Neural progenitor cell (in vitro differentiated cells): ENCODE data around the gene GRIK3. TPM values are rescaled to one million over a fixed set of nuclear protein-coding genes. Genes with fewer than 3 reads are reported as not detected.

ENCODE experiments used
- DNase-seq: peaks from one replicate; pipeline ENCODE4 v3.0.0-alpha.2; 2016; ENCODE audit warnings: low spot score
- H2AFZ ChIP-seq: fragments of 200-600 bp; sonication (generic); replicated peaks from 2 replicates; pipeline ENCODE4 v1.6.1; 2016; ENCODE audit warnings: antibody characterized with exemption
- H3F3A ChIP-seq: fragments of 200-600 bp; sonication (generic); 2 replicates; pipeline ENCODE4 v1.6.1; 2016; ENCODE audit warnings: antibody characterized with exemption, low read depth
- H3K27ac ChIP-seq: fragments of 200-600 bp; sonication (generic); 2 replicates; pipeline ENCODE4 v1.5.1; 2016; ENCODE audit warnings: mild to moderate bottlenecking
- H3K27me3 ChIP-seq: fragments of 200-600 bp; sonication (generic); 2 replicates; pipeline ENCODE4 v1.6.1; 2016; ENCODE audit warnings: mild to moderate bottlenecking, moderate library complexity
- H3K36me3 ChIP-seq: fragments of 200-600 bp; sonication (generic); 2 replicates; pipeline ENCODE4 v1.5.1; 2016
- H3K4me1 ChIP-seq: fragments of 200-600 bp; sonication (generic); 2 replicates; pipeline ENCODE4 v1.6.1; 2016; ENCODE audit warnings: mixed run types
- H3K4me2 ChIP-seq: fragments of 200-600 bp; sonication (generic); 2 replicates; pipeline ENCODE4 v1.6.1; 2016
- H3K4me3 ChIP-seq: fragments of 200-600 bp; sonication (generic); 2 replicates; pipeline ENCODE4 v1.5.1; 2016
- H3K79me2 ChIP-seq: fragments of 200-600 bp; sonication (generic); 2 replicates; pipeline ENCODE4 v1.6.1; 2016; ENCODE audit warnings: low read depth
- H3K9ac ChIP-seq: fragments of 200-600 bp; sonication (generic); 2 replicates; pipeline ENCODE4 v1.6.1; 2016
- H3K9me3 ChIP-seq: fragments of 200-600 bp; sonication (generic); 2 replicates; pipeline ENCODE4 v1.5.1; 2016; ENCODE audit warnings: low read depth
- H4K20me1 ChIP-seq: fragments of 200-600 bp; sonication (generic); 2 replicates; pipeline ENCODE4 v1.6.1; 2016; ENCODE audit warnings: low read depth
- H3K27ac Mint-ChIP-seq: 3 replicates; pipeline ENCODE4 v1.8.0; 2021; ENCODE audit warnings: mixed read lengths
- H3K27me3 Mint-ChIP-seq: 2 replicates; pipeline ENCODE4 v1.8.0; 2022; ENCODE audit warnings: low read depth, mild to moderate bottlenecking, inconsistent platforms, moderate library complexity, mixed read lengths; ENCODE audit not compliant: insufficient read depth
- H3K36me3 Mint-ChIP-seq: 3 replicates; pipeline ENCODE4 v1.8.0; 2021; ENCODE audit warnings: mixed read lengths
- H3K4me1 Mint-ChIP-seq: 3 replicates; pipeline ENCODE4 v1.8.0; 2021; ENCODE audit warnings: mixed read lengths
- H3K4me3 Mint-ChIP-seq: 3 replicates; pipeline ENCODE4 v1.8.0; 2021; ENCODE audit warnings: mild to moderate bottlenecking, moderate library complexity, mixed read lengths
- H3K9me3 Mint-ChIP-seq: 3 replicates; pipeline ENCODE4 v1.8.0; 2020; ENCODE audit warnings: mixed read lengths
- CTCF ChIP-seq: fragments of 200-600 bp; sonication (generic); IDR thresholded peaks from 2 replicates; pipeline ENCODE4 v1.5.1; 2017; ENCODE audit warnings: antibody characterized with exemption, mild to moderate bottlenecking
- EZH2 ChIP-seq: fragments of 200-600 bp; sonication (generic); IDR thresholded peaks from 2 replicates; pipeline ENCODE4 v1.6.1; 2017; ENCODE audit warnings: antibody characterized with exemption, mild to moderate bottlenecking, moderate library complexity
- EZH2phosphoT487 ChIP-seq: fragments of 200-600 bp; sonication (generic); IDR thresholded peaks from 2 replicates; pipeline ENCODE4 v1.6.1; 2017; ENCODE audit warnings: antibody characterized with exemption
- total RNA-seq: library from RNA; depleted of rRNA; stranded (reverse); fragments of >200 nt; gene quantifications from 2 replicates; pipeline ENCODE4 v1.2.3, GENCODE V29; 2015; ENCODE audit warnings: low replicate concordance

The GRIK3 gene
- total RNA-seq, 1 donor from 2014 or later = 1.7 TPM

GRCh38 chr1:36861375-36861774 is 172.9 kb downstream of the GRIK3 start:
- H3K4me3 Mint-ChIP-seq = no peak overlapping the region
- H3K9me3 ChIP-seq = no peaks in the 10 kb centered on the region
- H3K9me3 Mint-ChIP-seq = no peaks in the 10 kb centered on the region
- TF ChIP-seq CTCF (no peak), EZH2phosphoT487 (no peak), EZH2 (no peak)
- H2AFZ ChIP-seq = no peak overlapping the region
- no peak for DNase-seq
- H3K27me3 ChIP-seq = no peaks in the 10 kb centered on the region
- no peak overlapping the region for H3K9ac ChIP-seq
- peaks cover 12% of the 10 kb centered on the region for H3K27me3 Mint-ChIP-seq
- H3K36me3 ChIP-seq = no peaks in the 10 kb centered on the region
- H3F3A ChIP-seq = no peaks in the 10 kb centered on the region
- H3K4me2 ChIP-seq = no peak overlapping the region
- H3K4me3 ChIP-seq = no peak overlapping the region
- H3K79me2 ChIP-seq = no peaks in the 10 kb centered on the region
- H3K27ac Mint-ChIP-seq = no peak overlapping the region
- H3K4me1 ChIP-seq = peaks cover 14% of the 10 kb centered on the region
- peaks cover 14% of the 10 kb centered on the region for H3K4me1 Mint-ChIP-seq
- H3K27ac ChIP-seq = no peak overlapping the region
- H3K36me3 Mint-ChIP-seq = no peaks in the 10 kb centered on the region
- H4K20me1 ChIP-seq = peaks cover 2% of the 10 kb centered on the region

- Mint-ChIP-seq H3K36me3 (no peaks in the 10 kb centered on the region), H3K27ac (peak overlapping the region; percentile 46), H3K9me3 (no peaks in the 10 kb centered on the region), H3K4me3 (no peak overlapping the region), H3K27me3 (peaks cover 12% of the 10 kb centered on the region), H3K4me1 (peaks cover 18% of the 10 kb centered on the region)
- H3K36me3 ChIP-seq = no peaks in the 10 kb centered on the region
- no peak overlapping the region for H2AFZ ChIP-seq
- H3K79me2 ChIP-seq = no peaks in the 10 kb centered on the region
- H4K20me1 ChIP-seq = no peaks in the 10 kb centered on the region
- no peak for DNase-seq
- H3K4me3 ChIP-seq = no peak overlapping the region
- H3K27me3 ChIP-seq = no peaks in the 10 kb centered on the region
- H3F3A ChIP-seq = no peaks in the 10 kb centered on the region
- H3K27ac ChIP-seq = no peak overlapping the region
- H3K4me2 ChIP-seq = no peak overlapping the region
- peaks cover 14% of the 10 kb centered on the region for H3K4me1 ChIP-seq
- no peak overlapping the region for H3K9ac ChIP-seq
- no peaks in the 10 kb centered on the region for H3K9me3 ChIP-seq
- TF ChIP-seq CTCF (peak; percentile 6), EZH2 (no peak), EZH2phosphoT487 (no peak)
These were observed 174.4 kb downstream of the GRIK3 start for GRCh38 chr1:36859926-36860325.

GRCh38 chr1:36858981-36859380 is 175.3 kb downstream of the GRIK3 start:
- no peaks in the 10 kb centered on the region for H3K27me3 ChIP-seq
- TF ChIP-seq EZH2 (no peak), EZH2phosphoT487 (no peak), CTCF (no peak)
- peaks cover 18% of the 10 kb centered on the region for H3K4me1 Mint-ChIP-seq
- no peak overlapping the region for H3K27ac ChIP-seq
- peak overlapping the region; percentile 24 for H3K4me3 Mint-ChIP-seq
- no peaks in the 10 kb centered on the region for H3K79me2 ChIP-seq
- no peaks in the 10 kb centered on the region for H3K36me3 ChIP-seq
- H2AFZ ChIP-seq = no peak overlapping the region
- no peak for DNase-seq
- H3K9ac ChIP-seq = no peak overlapping the region
- no peak overlapping the region for H3K4me2 ChIP-seq
- H3K27ac Mint-ChIP-seq = no peak overlapping the region
- peaks cover 14% of the 10 kb centered on the region for H3K4me1 ChIP-seq
- no peaks in the 10 kb centered on the region for H3K36me3 Mint-ChIP-seq
- H3K4me3 ChIP-seq = no peak overlapping the region
- no peaks in the 10 kb centered on the region for H3F3A ChIP-seq
- H3K9me3 ChIP-seq = no peaks in the 10 kb centered on the region
- no peaks in the 10 kb centered on the region for H4K20me1 ChIP-seq
- peaks cover 15% of the 10 kb centered on the region for H3K27me3 Mint-ChIP-seq
- no peaks in the 10 kb centered on the region for H3K9me3 Mint-ChIP-seq
